ENCODE measurements around the gene TLL2.
A peak's percentile ranks its signal among the peaks of the same experiment; 100 is the strongest.

TLL2 gene

GRCh38 chr10:96418582-96418981 lies 95.1 kb downstream of the TLL2 start:
- no peak for DNase-seq

GRCh38 chr10:96417441-96417840 lies 96.3 kb downstream of the TLL2 start:
- DNase-seq: no peak

- DNase-seq: no peak
Measured at GRCh38 chr10:96416643-96417042, 97.1 kb downstream of the TLL2 start.

GRCh38 chr10:96415891-96416554 lies 97.7 kb downstream of the TLL2 start:
- no peak for DNase-seq

- no peak for DNase-seq
Measured at GRCh38 chr10:96415150-96415890, 98.4 kb downstream of the TLL2 start.

GRCh38 chr10:96414303-96414702 lies 99.4 kb downstream of the TLL2 start:
- no peak for DNase-seq

GRCh38 chr10:96413151-96413787 lies 100.5 kb downstream of the TLL2 start:
- no peak for DNase-seq

- no peak for DNase-seq
Measured at GRCh38 chr10:96411716-96412320, 101.9 kb downstream of the TLL2 start.

GRCh38 chr10:96410296-96410695 lies 103.4 kb downstream of the TLL2 start:
- no peak for DNase-seq

- no peak for DNase-seq
Measured at GRCh38 chr10:96408201-96408600, 105.5 kb downstream of the TLL2 start.

GRCh38 chr10:96407560-96408069 lies 106.1 kb downstream of the TLL2 start:
- DNase-seq: no peak

GRCh38 chr10:96406091-96406490 lies 107.6 kb downstream of the TLL2 start:
- DNase-seq: no peak

GRCh38 chr10:96402417-96403305 lies 111.1 kb downstream of the TLL2 start:
- no peak for DNase-seq

- DNase-seq: no peak
Measured at GRCh38 chr10:96401036-96401435, 112.7 kb downstream of the TLL2 start.

GRCh38 chr10:96400465-96400864 lies 113.3 kb downstream of the TLL2 start:
- DNase-seq: no peak

- no peak for DNase-seq
Measured at GRCh38 chr10:96397902-96398301, 115.8 kb downstream of the TLL2 start.

- peak; percentile 13 for DNase-seq
Measured at GRCh38 chr10:96395931-96396877, 117.5 kb downstream of the TLL2 start.

GRCh38 chr10:96390460-96390864 lies 123.3 kb downstream of the TLL2 start:
- DNase-seq: no peak

- no peak for DNase-seq
Measured at GRCh38 chr10:96389785-96390184, 123.9 kb downstream of the TLL2 start.

- DNase-seq: no peak
Measured at GRCh38 chr10:96387601-96388000, 126.1 kb downstream of the TLL2 start.

- no peak for DNase-seq
Measured at GRCh38 chr10:96387161-96387560, 126.6 kb downstream of the TLL2 start.
